ENCODE measurements around the gene MAP4.
"Not testable (repeated sequence)": the region's sequence is repeated elsewhere in the genome, so short reads cannot be mapped to it uniquely, and the experiment has no call there.

Gene MAP4

DNA sequence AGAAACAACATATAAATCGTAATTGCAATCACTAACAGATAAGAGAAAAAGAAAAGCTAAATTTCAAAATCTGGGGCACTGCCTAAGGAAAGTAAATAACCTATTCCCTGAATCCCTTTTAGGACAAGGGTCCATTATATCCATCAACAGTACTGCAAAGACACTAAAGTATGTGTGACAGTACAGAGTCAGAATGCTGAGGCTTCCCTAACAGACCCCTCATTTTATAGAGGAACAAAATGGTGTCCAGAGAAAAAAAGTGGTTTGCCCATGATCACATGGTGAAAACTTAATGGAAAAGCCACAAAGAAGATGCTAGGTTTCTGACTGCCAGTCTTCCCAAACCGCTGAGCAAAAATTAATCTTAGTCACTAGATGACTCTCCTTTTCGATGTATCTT, 119.5 kb downstream of the MAP4 start:
- no peak for DNase-seq (ENCODE audit: low read depth)

- DNase-seq (ENCODE audit: low read depth) = no peak
Observed at GRCh38 chr3:47895241-47895640, 121.0 kb downstream of the MAP4 start.

GRCh38 chr3:47892286-47893040, 123.8 kb downstream of the MAP4 start:
- DNase-seq (ENCODE audit: low read depth) = no peak

GRCh38 chr3:47891613-47892005, 124.6 kb downstream of the MAP4 start:
- DNase-seq (ENCODE audit: low read depth) = no peak

GRCh38 chr3:47890828-47891612, 125.2 kb downstream of the MAP4 start:
- DNase-seq (ENCODE audit: low read depth) = no peak

- no peak for DNase-seq (ENCODE audit: low read depth)
Observed at GRCh38 chr3:47890126-47890827, 125.9 kb downstream of the MAP4 start.

DNA sequence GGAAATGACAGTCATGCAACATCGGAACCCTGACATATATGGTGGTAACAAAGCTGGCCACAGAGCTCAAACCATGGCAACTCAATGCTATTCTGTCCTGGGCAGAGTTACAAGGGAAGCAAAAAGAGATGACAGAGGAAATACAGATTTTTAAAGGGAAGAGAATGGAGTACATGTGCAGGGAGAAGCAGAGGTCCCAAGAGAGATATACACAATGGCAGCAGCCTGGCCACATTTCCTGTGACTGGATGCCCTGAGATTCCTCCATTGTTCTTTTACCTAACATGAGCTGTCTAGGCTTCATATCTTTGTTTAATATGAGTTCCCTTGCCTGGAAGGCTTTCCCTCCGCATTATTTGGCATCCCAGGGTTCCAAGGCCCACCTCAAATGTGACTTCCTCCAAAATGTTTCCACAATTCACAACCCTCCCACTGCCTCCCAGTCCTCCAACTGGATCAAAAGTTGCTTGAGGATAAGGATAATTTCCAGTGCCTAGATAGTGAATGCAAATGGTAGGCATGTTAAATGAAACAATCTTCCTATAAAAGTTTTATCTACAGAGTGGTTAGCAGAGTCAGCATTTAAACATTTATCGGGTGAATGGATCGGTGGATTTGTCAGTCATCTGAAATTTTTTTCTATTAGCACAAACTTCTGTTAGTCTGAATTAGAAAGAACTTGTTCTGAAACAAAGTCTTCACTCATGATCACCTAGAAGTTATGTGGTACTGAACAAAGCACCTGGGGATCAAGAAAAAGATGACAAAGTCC, 127.0 kb downstream of the MAP4 start:
- no peak for DNase-seq (ENCODE audit: low read depth)

DNA sequence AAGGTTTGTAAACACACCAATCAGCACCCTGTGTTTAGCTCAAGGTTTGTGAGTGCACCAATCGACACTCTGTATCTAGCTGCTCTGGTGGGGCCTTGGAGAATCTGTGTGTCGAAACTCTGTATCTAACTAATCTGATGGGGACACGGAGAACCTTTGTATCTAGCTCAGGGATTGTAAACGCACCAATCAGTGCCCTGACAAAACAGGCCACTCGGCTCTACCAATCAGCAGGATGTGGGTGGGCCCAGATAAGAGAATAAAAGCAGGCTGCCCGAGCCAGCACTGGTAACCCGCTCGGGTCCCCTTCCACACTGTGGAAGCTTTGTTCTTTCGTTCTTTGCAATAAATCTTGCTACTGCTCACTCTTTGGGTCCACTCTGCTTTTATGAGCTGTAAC, 128.2 kb downstream of the MAP4 start:
- DNase-seq (ENCODE audit: low read depth) = not testable (repeated sequence)

DNA sequence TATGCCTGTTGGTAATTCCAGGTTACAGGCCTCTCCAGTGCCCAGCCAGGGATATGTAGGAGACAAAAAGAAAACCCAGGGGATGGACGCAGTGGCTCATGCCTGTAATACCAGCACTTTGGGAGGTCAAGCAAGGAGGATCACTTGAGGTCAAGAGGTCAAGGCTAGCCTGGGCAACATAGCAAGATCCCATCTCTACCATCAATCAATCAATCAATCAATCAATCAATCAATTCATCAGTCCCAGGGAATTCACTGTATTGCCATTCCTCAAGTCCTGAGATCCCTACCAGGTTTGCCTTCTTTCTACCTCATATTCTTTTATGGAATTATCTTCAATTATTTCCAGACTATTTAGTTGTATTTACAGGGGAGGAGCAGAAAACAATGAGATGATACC, 131.0 kb downstream of the MAP4 start:
- DNase-seq (ENCODE audit: low read depth) = no peak

GRCh38 chr3:47884603-47885002, 131.6 kb downstream of the MAP4 start:
- no peak for DNase-seq (ENCODE audit: low read depth)

DNA sequence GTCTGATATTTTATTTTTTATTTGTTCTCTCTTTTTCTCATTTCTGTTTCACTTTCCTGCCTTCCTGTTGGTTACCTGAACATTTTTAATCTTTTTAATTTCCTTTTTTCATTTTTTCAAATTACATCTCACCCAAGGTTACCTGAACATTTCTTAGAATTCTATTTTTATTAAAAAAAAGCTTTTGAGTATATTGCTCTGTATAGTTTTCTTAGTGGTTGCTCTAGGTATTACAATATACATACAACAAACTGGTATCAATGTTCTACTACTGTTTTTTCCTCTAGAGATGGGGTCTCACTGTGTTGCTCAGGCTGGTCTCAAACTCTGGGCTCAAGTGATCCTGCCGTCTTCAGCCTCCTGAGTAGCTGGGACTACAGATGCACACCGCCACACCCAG, 133.9 kb downstream of the MAP4 start:
- no peak for DNase-seq (ENCODE audit: low read depth)

DNA sequence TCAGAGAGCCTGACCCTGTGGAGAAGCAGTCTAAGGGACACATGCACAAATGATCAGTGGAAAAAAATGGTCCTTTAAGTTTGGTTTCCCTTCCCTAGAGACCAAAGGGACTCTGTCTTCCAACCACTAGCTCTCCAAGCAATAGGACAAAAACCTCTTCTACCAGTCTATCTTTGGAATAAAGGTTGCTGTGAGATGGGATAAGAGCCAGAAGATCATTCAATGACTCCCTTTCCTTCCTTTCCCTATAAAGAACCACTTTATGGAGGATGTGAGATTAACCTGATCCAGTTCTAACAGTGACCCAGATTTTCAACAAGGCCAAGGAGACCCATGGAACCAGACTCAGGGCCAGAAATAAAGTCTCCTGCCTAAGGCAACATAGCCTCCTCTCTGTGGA, 138.5 kb downstream of the MAP4 start:
- no peak for DNase-seq (ENCODE audit: low read depth)

DNA sequence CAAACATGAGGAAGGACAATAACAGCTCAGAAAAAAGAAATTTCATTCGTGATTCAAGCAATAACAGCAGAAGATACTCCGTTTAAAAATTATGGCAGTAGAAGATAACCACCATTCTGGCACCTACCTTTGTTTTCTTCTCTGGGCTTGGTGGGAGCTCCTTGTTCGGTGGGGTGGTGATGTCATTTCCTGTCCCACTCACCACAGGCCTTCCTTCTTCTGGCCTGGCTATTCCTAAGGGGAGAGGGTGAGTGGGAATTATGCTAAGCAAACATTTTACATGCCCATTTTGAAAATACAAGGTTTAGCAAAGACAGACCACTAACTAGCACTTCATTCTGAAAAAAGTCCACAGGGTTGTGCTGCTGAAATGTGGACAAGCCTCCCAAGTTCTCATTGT, 138.9 kb downstream of the MAP4 start:
- DNase-seq (ENCODE audit: low read depth) = no peak

DNA sequence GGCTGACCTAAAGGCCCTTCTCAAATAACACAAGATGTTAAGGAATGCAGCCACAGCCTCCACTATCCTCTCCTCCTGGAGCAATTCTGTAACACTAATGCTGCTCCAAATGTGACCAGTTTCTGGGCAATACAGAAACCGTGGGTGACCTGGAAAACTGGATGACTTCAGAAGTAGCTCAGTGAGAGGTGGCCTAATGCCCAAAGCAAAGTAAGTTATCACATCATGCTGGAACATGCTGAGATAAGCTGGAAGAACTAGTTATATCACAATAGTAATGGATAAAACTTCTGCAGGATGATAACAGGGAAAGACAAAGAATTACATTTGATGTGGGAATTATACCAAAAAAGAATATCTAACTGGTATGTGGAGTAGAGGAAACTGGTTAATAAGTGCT, 141.3 kb downstream of the MAP4 start:
- DNase-seq (ENCODE audit: low read depth) = no peak

DNA sequence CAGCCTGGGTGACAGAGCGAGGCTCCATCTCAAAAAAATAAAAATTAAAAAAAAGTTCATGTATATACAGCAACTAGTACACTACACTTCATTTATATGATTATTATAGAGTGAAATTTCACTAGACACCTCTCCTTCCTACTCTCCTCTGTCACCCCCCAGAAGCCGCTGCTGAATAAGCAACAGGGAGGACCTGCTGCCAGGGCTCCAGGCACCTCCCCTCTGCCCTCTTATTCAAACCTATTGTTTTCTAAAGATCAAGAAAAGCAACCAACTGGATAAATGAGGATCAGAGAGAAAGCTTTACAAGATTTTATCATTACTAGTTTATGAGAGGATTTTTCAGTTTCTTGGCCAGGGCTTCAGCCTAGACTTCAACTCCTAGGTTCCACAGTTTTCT, 141.8 kb downstream of the MAP4 start:
- no peak for DNase-seq (ENCODE audit: low read depth)

DNA sequence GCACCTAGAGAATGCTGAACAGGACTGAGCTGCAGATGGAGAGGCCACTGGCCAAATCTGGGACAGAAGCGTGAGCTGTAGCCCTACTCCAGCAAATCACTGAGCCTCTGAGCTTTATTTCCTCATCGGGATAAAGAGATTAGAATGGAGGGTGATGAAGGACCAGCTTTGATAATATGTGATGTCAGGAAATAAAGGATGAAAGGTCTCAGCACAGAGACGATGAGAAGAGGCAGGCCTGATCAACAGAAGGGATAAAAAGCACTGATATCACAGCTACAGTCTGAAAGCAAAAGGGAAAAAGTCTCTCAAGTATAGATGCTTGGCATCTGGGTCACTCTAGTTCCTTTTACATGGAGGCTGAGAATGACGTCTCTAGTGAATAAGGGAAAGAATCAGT, 143.3 kb downstream of the MAP4 start:
- DNase-seq (ENCODE audit: low read depth) = no peak

GRCh38 chr3:47871389-47871788, 144.8 kb downstream of the MAP4 start:
- DNase-seq (ENCODE audit: low read depth) = no peak

DNA sequence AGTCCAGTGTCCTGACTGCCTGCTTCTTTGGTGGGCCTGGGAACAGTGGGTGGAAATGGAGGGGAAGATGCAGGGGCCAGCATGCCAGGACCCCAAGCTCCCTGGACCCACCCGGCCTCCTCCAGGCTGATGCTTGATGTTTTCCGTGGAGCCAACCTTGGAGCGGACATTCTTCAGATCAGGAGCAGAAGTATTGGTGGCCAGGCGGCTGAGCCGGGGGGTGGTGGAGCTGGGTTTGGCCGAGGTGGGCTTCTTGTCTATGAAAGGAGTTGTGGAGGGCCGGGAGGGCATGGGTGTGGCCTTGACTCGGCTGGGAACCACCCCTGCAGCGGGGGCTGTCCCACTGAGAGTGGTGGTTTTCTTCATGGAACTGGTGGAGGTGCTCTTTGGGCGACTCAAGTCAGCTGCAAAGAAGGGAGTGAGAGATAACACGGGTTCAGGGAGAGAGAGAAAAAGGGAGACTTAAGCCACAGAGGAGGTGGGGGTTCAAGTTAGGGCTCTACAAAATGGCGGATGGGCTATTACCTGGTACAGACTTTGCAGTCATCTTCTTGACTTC, 145.4 kb downstream of the MAP4 start:
- no peak for DNase-seq (ENCODE audit: low read depth)

DNA sequence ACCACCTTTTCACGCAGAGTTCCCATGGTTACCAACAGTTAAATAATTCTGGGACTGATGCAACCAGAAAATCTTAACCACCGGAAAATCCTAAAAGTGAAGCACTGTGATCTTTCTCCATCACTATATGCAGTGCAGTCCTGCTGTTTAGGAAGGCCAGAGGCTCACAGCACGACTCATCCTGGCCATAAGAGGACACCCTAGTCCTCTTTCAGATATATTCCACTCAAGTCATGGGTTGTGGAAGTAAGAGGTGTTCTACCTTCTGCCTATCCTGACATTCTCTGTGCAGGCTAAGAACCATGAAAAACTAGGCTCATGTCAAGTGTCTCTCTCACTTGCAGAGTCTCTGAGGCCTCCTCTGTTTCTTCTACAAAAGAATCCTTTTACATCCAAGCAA, 146.1 kb downstream of the MAP4 start:
- DNase-seq (ENCODE audit: low read depth) = no peak

GRCh38 chr3:47868306-47868705, 147.9 kb downstream of the MAP4 start:
- no peak for DNase-seq (ENCODE audit: low read depth)

GRCh38 chr3:47867451-47868044, 148.7 kb downstream of the MAP4 start:
- DNase-seq (ENCODE audit: low read depth) = no peak

- DNase-seq (ENCODE audit: low read depth) = no peak
Observed at GRCh38 chr3:47865192-47865591, 151.0 kb downstream of the MAP4 start.
